Bronchial epithelial cell (primary cell): Measurements from ENCODE around the gene GVQW3. TPM values are rescaled to one million over a fixed set of nuclear protein-coding genes. Genes with fewer than 3 reads are reported as not detected.

Experiments used
- DNase-seq: peaks from one replicate; pipeline ENCODE4 v3.0.0-alpha.2; 2010; ENCODE audit warnings: low read depth
- FAIRE-seq: peaks from 2 replicates; lab custom pipeline; 2011; peaks lifted over from hg19 to GRCh38; lab: Jason Lieb, UNC
- H3K27me3 ChIP-seq: 2 replicates; pipeline ENCODE4 v1.5.1; 2011; ENCODE audit warnings: low read length; ENCODE audit not compliant: control insufficient read depth, insufficient read depth
- H3K36me3 ChIP-seq: 2 replicates; pipeline ENCODE4 v1.5.1; 2011; ENCODE audit warnings: low read length; ENCODE audit not compliant: control insufficient read depth, insufficient read depth
- H3K4me3 ChIP-seq: 2 replicates; pipeline ENCODE4 v1.5.1; 2011; ENCODE audit warnings: mild to moderate bottlenecking, low read depth, low read length, control low read depth
- total RNA-seq: library from RNA; depleted of rRNA; stranded (reverse); fragments of >200 nt; gene quantifications from 2 replicates; pipeline ENCODE4 v1.2.1, GENCODE V29; 2014
- TF ChIP-seq, protein P1 (sequence below): IDR thresholded peaks from 2 replicates; pipeline ENCODE4 v1.5.1; 2011; ENCODE audit warnings: mild to moderate bottlenecking, moderate library complexity, low read length, control low read depth, inconsistent platforms; ENCODE audit not compliant: insufficient read depth, severe bottlenecking

The GVQW3 gene
- total RNA-seq, 1 donor from 2014 or later, result 0.26 TPM

DNA sequence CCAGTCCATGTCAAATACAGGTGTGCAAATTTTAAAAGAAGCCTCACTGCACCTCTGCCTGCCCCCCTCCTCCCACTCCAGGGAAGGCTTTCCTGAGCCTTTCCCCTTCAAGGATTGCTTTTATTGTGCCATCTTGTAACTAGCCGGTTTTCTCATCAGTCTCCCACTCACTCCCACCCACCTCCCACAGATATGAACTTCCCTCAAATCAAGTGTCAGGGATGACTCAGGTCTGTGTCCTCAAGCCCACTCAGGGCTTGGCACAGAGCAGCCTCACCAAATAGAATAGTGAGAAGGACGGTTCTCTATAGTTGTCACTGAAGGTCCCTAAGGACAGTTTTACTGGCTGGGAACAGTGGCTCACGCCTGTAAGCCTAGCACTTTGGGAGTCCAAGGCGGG is 43.2 kb upstream of the GVQW3 start:
- FAIRE-seq, result no peak

DNA sequence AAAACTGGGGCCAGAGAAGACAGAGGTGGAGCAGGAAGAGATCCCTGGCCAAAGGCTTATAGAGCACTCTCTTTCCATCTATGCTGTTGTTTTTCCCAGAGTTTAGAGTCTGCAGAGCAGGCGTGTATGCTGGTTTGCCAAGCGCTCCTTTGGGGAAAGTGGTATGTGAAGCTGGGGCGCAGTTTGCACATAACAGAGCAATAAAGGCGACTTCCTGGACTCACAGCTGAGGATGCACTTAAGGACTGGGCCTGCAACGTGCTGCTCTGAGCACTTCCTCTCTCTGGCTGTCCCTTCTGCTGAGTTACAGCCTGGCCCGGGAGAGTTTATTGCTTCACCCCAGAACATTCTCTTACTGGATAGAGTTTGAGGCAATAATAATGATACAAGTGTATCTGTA is 41.9 kb upstream of the GVQW3 start:
- Histone ChIP-seq H3K4me3 (no peak overlapping the region), H3K27me3 (no peaks in the 10 kb centered on the region), H3K36me3 (no peaks in the 10 kb centered on the region)
- no peak for FAIRE-seq
- TF ChIP-seq, protein P1, sequence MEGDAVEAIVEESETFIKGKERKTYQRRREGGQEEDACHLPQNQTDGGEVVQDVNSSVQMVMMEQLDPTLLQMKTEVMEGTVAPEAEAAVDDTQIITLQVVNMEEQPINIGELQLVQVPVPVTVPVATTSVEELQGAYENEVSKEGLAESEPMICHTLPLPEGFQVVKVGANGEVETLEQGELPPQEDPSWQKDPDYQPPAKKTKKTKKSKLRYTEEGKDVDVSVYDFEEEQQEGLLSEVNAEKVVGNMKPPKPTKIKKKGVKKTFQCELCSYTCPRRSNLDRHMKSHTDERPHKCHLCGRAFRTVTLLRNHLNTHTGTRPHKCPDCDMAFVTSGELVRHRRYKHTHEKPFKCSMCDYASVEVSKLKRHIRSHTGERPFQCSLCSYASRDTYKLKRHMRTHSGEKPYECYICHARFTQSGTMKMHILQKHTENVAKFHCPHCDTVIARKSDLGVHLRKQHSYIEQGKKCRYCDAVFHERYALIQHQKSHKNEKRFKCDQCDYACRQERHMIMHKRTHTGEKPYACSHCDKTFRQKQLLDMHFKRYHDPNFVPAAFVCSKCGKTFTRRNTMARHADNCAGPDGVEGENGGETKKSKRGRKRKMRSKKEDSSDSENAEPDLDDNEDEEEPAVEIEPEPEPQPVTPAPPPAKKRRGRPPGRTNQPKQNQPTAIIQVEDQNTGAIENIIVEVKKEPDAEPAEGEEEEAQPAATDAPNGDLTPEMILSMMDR, result no peak
- DNase-seq, result no peak

More for the DNA sequence above, 43.2 kb upstream of the GVQW3 start:
- no peaks in the 10 kb centered on the region for H3K36me3 ChIP-seq
- DNase-seq, result no peak
- H3K27me3 ChIP-seq, result no peaks in the 10 kb centered on the region
- TF ChIP-seq, protein P1, result no peak
- H3K4me3 ChIP-seq, result no peak overlapping the region

DNA sequence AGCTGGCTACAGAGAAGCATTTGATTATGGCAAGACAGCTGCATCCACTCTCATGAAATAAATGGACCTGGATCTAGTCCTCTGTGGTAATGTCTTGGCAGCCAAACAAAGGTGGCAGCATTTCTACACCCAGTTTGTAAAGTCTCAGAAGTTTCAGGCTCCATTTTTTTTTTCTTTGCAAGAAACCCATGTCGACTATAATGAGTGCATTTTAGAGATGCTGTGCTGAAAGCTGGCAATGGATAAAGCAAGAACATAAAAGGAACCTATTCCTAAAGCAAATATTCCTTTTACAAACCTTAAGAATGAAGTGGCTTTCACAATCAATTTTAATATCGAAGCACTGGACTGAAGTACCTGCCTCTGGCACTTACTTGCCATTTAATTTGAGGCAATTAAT is 33.7 kb upstream of the GVQW3 start:
- no peaks in the 10 kb centered on the region for H3K27me3 ChIP-seq
- no peak overlapping the region for H3K4me3 ChIP-seq
- no peak for DNase-seq
- TF ChIP-seq, protein P1, result no peak
- H3K36me3 ChIP-seq, result no peaks in the 10 kb centered on the region
- no peak for FAIRE-seq

DNA sequence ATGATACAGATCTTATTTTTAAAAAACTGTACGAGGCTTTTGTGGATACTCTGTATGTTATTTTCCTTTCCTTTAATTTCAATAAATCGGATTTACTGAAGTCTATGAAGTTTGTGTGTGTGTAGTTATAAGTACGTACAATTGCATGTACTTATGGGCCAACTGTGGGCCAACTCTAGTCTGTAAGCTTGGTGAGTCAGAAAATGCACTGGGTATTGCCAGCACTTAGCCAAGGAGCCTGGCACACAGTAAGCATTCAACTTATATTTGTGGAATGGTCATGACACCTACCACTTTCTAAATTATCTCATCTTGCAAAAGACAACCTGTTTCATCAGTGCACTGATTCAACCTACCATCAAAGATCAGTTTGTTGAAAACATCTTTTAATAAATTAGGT is 32.8 kb upstream of the GVQW3 start:
- FAIRE-seq (no peak), DNase-seq (no peak)
- no peaks in the 10 kb centered on the region for H3K36me3 ChIP-seq
- TF ChIP-seq, protein P1, result no peak
- no peaks in the 10 kb centered on the region for H3K27me3 ChIP-seq
- no peak overlapping the region for H3K4me3 ChIP-seq

DNA sequence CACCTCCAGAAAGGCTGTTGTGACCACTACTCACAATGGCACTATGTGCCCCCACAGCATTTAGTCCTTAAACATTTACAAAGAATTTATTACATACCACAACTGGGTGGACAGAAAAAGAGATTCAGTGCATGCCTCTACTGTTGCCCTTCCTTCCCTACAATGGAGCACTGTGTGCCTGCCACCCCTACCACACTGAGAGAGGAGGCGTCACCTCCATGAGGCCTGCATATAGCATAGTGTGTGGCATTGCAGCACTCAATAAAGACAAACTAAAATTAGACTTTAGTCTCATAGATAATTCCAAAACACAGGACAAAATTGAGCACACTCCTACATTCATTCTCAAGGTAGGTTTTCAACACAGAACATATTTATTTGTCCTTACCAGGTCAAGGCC is 26.0 kb upstream of the GVQW3 start:
- FAIRE-seq (no peak), DNase-seq (no peak)
- TF ChIP-seq, protein P1, result no peak
- Histone ChIP-seq H3K4me3 (no peak overlapping the region), H3K27me3 (no peaks in the 10 kb centered on the region), H3K36me3 (peaks cover 4% of the 10 kb centered on the region)

DNA sequence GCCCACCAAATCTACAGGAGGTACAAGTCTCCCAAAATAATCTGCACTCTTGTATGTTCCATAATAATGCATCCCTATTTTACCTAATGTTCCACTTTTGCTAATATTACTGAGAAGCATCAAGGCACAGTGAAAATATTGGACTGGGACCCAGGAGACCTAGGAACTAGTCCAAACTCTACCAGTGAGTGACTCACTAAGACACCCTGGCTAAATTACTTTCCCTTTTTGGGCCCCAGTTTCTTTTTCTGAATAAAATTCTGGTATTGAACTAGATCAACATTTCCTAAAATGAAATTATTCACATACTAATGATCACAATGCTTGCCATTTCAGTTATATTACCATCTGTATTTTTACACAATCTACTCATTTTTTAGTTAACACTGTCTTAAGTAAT is 19.7 kb upstream of the GVQW3 start:
- peaks cover 1% of the 10 kb centered on the region for H3K36me3 ChIP-seq
- FAIRE-seq, result no peak
- DNase-seq, result no peak
- H3K27me3 ChIP-seq, result no peaks in the 10 kb centered on the region
- H3K4me3 ChIP-seq, result no peak overlapping the region
- TF ChIP-seq, protein P1, result no peak
